ENCODE results near the gene LARGE2. TPM values are rescaled to one million over a fixed set of nuclear protein-coding genes. Genes with fewer than 3 reads are reported as not detected.

Gene LARGE2
- total and polyA plus RNA-seq, 2 donors (not counting 3 experiments of a cell fraction or from before 2014, with no cell fraction given), result 0.06 TPM; not detected in 1

GRCh38 chr11:45929486-45930030, 7.1 kb downstream of the LARGE2 start:
- no peaks in the 10 kb centered on the region for H4K20me1 ChIP-seq (replicated peaks; ENCODE audit: control insufficient read depth, extremely low read depth, insufficient read depth, low read length)
- no peaks in the 10 kb centered on the region for H3K9me1 ChIP-seq (replicated peaks; ENCODE audit: control insufficient read depth, extremely low read depth, insufficient read depth, low read length)
- POLR2A ChIA-PET, result interaction anchor here (0.6 kb wide), 1 partner anchor 85 kb away, joined by 6 read pairs; no protein-coding TSS in a partner anchor
- no peak overlapping the region for H3K9ac ChIP-seq (replicated peaks; ENCODE audit: extremely low read depth, insufficient read depth, low read length)
- no peak for DNase-seq (ENCODE audit: low read depth, low spot score)
- no peak overlapping the region for H2AFZ ChIP-seq (ENCODE audit: low read depth, low read length)
- FAIRE-seq, result no peak
- no peaks in the 10 kb centered on the region for H3K9me3 ChIP-seq (replicated peaks; ENCODE audit: control insufficient read depth, insufficient read depth, low read length)
- H3K27ac ChIP-seq (ENCODE audit: insufficient read depth, low read depth, low read length), result no peak overlapping the region
- no peak overlapping the region for H3K4me3 ChIP-seq (replicated peaks in 1 of 3; ENCODE audit: insufficient read depth in 1 of 3, low read depth in 1 of 3, low read length in 3 of 3)
- H3K79me2 ChIP-seq (ENCODE audit: control insufficient read depth, insufficient read depth, low read length), result no peaks in the 10 kb centered on the region
- no peak for TF ChIP-seq GATA2 (IDR thresholded peaks at IDR 0.05; ENCODE audit: insufficient read depth, insufficient read length, low read depth, low read length)
- TF ChIP-seq POLR2AphosphoS5 (IDR thresholded peaks at IDR 0.05; ENCODE audit: insufficient read depth, low read depth, low read length), result no peak
- TF ChIP-seq MYC (IDR thresholded peaks at IDR 0.05; ENCODE audit: low read depth, low read length), result no peak
- TF ChIP-seq JUN (IDR thresholded peaks at IDR 0.05; ENCODE audit: borderline replicate concordance, insufficient read depth, insufficient read length, low read depth), result no peak
- no peak for TF ChIP-seq POLR2A (IDR thresholded peaks at IDR 0.05; ENCODE audit: low read depth, low read length)
- TF ChIP-seq MAX (IDR thresholded peaks at IDR 0.05; ENCODE audit: insufficient read depth, insufficient read length), result no peak
- no peak for TF ChIP-seq EZH2 (IDR thresholded peaks at IDR 0.05; ENCODE audit: borderline replicate concordance, low read depth, low read length, severe bottlenecking)
- no peak for TF ChIP-seq CTCF (IDR thresholded peaks at IDR 0.05; ENCODE audit: extremely low read depth in 1 of 2, insufficient read depth in 1 of 2, low read depth in 1 of 2, low read length in 2 of 2)
- no peak for TF ChIP-seq FOS (IDR thresholded peaks at IDR 0.05; ENCODE audit: borderline replicate concordance, insufficient read depth, low read length)
- CTCF ChIA-PET, result interaction anchor here (1.6 kb wide), 1 partner anchor 36 kb away, joined by 5 read pairs; no protein-coding TSS in a partner anchor
- no peaks in the 10 kb centered on the region for H3K4me1 ChIP-seq (ENCODE audit: control insufficient read depth, extremely low read depth, insufficient read depth, low read length)
- peaks cover 0 to 1% of the 10 kb centered on the region in 2 experiments for H3K27me3 ChIP-seq (ENCODE audit: control insufficient read depth in 2 of 2, insufficient read depth in 2 of 2, low read length in 2 of 2)
- H3K36me3 ChIP-seq (ENCODE audit: control insufficient read depth in 2 of 2, extremely low read depth in 1 of 2, insufficient read depth in 2 of 2, low read length in 2 of 2), result peaks cover 0 to 18% of the 10 kb centered on the region in 2 experiments
- dilution Hi-C loops (cut with MboI; ENCODE audit: extremely low pct_ligation_motif_present, low sequenced_read_pairs), result no loop called here
- H3K4me2 ChIP-seq (ENCODE audit: insufficient read depth, low read length), result no peak overlapping the region
- no TSS peak for BruUV-seq (replicated peaks)
- intact Hi-C loops (cut with micrococcal nuclease), result no loop called here

Data from endothelial cell of umbilical vein (primary cell).